Activated CD4-positive, CD25-positive, alpha-beta regulatory T cell treated with anti-CD3 and anti-CD28 coated beads, Interleukin-2, amount 50 U/mL, for 24 hours (primary cell): ENCODE data around the gene LIAS.
A peak's percentile ranks its signal among the peaks of the same experiment; 100 is the strongest.
"Not testable (repeated sequence)": the region's sequence is repeated elsewhere in the genome, so short reads cannot be mapped to it uniquely, and the experiment has no call there.

ENCODE experiments used
- ATAC-seq, 2 donors: fragments of 150-1000 bp; cut with Tn5 transposase; one replicate each; pipeline ENCODE4 v1.10.0; 2021; ENCODE audit warnings: mild to moderate bottlenecking in 1 of 2, moderate library complexity in 1 of 2

Gene LIAS

DNA sequence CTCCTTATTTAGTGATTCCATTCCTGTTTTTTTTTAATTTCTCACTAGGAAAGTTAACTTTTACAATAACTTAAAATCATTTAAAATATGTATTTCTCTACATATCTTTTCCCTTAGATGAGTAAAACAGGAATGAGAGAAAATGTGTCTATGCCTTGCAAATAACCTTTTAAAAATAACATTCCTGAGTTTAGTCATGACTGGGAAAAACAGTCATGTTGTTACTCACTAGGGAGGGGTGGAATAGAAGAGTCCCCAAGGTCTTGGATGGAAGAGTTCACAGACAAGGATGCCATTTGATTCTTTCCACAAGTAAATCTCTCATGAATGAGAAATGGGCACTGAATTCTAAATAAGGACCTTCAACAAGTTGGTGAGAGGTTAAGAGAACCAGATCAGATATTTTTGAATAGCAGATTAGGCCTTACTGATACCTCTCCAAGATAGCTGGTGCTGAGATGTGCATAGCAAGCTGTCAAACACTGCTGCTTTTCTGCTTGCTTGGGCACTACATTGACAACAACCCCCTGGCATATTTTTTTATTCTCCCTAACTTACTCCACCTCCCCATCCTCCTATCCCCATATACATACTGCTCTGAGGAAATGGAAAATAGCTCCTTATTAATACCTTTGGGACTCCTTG, 43.3 kb downstream of the LIAS start:
- ATAC-seq = no peak

DNA sequence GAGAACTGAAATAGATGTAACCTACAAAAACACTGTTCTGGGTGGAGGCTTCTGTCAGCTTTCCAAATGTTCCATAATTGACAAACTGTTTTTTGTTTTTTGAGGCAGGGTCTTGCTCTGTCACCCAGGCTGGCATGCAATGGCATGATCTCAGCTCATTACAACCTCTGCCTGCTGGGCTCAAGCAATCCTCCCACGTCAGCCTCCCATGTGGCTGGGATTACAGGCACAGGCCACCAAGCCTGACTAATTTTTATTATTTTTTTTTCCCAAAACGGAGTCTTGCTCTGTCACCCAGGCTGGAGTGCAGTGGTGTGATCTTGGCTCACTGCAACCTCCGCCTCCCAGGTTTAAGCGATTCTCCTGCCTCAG, 43.8 kb downstream of the LIAS start:
- ATAC-seq = not testable (repeated sequence)

DNA sequence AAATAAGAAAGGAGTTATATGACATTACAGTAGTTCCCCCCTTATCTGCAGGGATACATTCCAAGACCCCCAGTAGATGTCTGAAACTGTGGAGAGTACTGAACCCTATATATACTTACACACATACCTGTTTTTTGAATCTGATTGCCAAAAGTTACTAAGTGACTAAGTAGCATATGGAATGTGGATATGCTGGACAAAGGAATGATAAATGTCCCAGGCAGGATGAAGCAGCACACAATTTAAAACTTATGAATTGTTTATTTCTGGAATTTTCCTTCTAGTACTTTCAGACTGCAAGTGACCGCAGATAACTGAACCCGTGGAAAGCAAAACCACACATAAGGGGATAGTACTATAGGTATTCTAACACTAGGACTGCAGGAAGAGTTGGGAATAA, 45.7 kb downstream of the LIAS start:
- ATAC-seq = no peak

DNA sequence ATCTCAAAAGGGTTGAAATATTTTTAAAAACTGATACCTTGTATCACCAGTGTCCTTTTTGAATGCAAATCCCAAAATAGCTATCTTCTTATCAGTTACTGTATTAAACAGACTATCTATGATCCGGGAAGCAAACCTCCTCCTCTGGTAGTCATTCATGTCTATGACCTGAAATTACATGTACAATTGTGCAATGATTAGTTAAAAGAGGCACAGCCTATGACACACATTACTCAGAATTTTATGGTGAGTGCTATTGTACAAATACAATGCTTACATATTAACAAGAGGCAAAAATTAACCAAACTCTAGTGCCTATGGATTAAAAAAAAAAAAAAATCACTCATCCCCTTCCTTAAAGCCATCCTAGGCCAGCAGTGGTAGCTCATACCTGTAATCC, 46.7 kb downstream of the LIAS start:
- no peak for ATAC-seq

DNA sequence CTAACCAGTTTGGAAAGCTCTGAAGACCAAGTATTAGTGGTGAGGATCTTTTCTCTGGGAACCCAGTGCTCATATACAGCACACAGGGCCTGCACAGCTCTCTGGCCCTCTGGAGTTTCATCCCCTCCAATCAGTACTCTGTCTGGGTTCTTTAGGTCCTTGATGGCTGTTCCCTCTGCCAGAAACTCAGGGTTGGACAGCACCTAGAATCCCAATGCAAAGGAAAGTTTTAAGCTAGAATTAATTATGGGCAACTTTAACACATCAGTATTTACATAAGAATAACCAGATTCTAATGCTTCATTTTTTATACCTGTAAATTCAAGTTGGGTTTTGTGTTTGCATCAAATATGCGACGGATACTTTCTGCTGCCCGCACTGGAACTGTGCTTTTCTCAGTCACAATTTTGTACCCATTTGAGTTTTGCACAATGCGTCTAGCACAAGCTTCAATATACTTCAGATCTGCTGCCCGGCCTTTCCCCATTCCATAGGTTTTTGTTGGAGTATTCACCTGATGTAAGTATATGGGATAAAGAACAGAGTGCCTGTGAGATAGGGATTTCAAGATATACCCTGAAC, 51.6 kb downstream of the LIAS start:
- no peak for ATAC-seq

DNA sequence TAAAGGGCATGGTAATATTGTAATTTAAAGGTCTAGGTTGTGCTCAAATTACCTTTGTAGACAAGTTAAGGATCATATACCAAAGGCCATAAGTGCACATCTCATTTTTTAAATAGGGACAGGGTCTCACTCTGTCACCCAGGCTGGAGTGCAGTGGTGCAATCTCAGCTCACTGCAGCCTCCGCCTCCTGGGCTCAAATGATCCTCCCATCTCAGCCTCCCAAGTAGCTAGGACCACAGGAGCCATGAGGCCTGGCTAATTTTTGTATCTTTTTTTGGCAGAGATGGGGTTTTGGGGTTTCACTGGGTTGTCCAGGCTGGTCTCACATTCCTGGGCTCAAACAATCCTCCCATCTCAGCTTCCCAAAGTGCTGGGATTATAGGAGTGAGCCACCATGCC, 55.4 kb downstream of the LIAS start:
- ATAC-seq = not testable (repeated sequence)

DNA sequence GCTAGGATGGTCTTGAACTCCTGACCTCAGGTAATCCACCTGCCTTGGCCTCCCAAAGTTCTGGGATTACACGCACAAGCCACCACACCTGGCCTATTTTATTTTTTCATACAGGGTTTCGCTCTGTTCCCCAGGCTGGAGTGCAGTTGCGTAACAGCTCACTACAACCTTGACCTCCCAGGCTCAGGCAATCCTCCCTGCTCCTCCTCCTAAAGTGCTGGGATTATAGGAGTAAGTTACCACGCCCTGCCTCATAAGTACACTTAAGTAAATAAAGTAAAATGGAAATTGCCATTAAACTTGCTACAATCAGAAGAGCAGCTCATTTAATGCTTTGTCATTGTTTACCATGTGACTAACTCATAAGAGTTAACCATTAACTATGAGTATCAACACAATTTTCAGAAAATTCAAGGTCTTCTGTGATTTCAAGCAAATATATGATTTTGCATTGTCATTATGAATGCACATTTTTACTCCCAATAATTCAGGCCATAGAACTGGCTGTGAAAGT, 56.1 kb downstream of the LIAS start:
- ATAC-seq = no peak

DNA sequence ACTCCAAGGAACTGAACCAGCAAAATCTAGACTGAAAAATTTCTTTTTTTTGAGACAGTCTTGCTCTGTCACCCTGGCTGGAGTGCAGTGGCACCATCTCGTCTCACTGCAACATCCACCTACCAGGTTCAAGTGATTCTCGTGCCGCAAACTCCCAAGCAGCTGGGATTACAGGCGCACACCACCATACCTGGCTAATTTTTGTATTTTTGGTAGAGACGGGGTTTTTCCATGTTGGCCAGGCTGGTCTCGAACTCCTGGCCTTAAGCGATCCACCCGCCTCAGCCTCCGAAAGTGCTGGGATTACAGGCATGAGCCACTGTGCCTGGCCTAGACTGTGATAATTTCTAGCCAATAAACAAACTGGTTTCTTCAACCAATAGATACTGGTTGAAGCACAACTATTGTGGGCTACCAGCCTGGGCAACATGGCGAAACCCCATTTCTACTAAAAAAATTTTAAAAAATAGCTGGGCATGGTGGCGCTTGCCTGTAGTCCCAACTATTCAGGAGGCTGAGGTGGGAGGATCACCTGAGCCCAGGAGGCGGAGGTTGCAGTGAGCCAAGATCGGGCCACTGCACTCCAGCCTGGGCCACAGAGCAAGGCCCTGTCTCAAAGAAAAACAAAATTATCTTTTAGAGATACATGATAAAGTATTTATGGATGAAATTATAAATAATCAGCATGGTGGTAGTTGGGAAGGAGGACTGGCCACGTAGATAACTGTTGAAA, 57.0 kb downstream of the LIAS start:
- ATAC-seq = not testable (repeated sequence)

DNA sequence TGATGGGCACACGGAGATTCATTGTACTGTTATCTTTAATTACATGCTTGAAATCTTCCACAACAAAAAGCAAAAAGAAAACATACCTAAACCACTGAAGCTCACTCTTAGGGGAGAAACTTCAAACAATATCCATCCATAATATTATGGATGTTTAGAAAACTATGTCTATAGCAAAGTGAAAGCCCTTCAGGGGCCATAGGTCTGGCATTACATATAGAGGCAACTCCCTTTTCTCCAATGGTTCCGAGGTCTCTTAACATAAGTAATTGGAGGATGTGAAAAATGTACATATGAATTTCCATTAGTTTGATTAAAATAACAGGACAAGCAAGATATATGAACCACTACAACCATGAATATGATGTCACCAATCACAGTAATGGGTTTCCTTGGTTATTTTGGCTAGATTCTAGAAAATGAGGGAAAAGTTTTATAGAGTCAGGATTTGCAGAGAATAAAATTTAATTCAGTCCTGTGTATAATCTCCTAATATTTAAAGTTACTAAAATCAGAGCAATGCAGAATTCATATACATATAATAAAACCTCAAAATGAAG, 57.6 kb downstream of the LIAS start:
- ATAC-seq = no peak

DNA sequence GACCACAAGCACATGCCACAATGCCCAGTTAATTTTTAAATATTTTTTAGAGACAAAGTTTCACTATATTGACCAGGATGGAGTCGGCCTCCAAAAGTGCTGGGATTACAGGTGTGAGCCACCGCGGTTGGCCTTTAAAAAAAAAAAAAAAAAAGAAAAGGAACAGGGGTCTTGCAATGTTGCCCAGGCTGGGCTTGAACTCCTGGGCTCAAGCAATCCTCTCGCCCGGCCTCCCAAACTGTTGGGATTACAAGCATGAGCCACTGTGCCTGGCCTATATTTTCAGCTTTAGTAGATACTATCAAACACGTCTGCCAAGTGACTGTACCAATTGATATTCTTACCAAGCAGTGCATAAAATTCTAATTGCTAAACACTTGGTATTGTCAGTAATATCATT, 59.6 kb downstream of the LIAS start:
- no peak for ATAC-seq

DNA sequence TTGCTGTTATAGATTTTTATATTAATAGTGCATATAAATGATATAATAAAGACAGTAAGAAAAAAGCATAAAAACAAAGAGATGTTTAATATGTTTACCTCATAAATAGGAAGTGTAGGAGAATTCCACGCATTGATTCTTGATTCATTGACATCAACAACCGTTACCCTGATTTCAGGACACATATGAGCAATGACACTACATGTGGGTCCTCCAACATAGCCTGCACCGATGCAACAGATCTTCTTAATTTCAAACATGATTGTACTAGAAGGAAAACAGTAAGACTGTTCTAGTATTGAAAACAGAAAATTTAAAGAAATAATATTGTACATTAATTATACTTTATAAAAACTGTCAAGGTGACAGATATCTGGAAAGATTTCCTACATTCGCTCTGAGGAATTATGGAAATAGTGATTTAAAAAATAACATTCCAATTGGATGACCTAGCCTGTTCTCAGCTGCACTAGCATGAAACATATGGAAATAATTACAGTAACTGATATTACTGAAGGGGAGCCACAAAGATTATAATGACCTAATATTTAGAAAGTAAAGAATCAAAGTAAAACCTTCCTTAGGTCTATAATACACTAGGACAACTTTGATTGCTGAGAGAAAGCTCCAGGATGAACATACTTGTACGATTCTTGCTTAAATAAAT, 62.5 kb downstream of the LIAS start:
- ATAC-seq = no peak

DNA sequence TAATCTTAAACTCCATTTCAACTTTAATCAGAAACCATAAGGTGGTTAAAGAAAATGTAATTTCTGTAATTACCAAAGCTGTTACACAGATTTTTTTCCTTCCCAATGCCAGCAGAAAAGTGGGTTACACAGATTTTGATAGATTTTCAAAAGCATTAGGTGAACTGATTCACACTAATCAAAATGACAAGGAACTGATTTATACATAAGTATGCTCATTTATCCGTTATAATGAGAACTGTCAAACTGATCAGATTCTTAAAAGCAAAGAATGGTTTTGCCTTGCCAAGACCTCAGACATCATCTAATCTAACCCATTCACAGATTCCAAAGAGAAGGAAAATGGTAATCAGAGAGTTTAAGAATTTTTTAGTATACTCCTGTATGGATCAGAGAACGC, 63.2 kb downstream of the LIAS start:
- no peak for ATAC-seq

DNA sequence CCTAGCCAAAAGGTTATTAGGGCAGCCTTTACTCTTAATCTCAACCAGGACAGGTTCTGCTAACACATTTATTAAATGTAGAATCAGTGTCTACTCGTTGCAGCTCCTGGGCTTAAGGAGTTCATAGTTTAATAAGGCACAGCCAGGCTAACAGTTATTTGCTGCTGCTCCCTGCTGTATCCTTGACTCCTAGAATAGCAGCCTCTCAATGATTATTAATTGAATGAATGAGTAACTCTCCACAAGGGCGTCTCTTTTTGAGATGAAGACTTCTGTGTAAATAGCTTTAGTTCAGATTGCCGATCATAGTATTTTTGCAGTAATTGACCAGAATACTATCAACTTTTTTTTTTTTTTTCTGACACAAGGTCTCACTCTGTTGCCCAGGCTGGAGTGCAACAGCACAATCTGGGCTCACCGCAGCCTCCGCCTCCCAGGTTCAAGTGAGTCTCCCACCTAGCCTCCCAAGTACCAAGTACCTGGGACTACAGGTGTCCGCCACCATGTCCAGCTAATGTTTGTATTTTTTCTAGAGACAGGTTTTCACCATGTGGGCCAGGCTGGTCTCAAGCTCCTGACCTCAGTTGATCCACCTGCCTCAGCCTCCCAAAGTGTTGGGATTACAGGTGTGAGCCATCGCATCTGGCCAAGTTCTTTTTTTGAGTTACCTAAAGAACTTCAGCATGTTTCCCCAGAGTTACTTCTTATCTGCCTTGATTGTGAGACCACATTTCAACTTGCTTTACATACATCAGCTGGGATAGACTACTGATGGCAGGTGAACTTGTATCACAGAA, 65.5 kb downstream of the LIAS start:
- no peak for ATAC-seq

DNA sequence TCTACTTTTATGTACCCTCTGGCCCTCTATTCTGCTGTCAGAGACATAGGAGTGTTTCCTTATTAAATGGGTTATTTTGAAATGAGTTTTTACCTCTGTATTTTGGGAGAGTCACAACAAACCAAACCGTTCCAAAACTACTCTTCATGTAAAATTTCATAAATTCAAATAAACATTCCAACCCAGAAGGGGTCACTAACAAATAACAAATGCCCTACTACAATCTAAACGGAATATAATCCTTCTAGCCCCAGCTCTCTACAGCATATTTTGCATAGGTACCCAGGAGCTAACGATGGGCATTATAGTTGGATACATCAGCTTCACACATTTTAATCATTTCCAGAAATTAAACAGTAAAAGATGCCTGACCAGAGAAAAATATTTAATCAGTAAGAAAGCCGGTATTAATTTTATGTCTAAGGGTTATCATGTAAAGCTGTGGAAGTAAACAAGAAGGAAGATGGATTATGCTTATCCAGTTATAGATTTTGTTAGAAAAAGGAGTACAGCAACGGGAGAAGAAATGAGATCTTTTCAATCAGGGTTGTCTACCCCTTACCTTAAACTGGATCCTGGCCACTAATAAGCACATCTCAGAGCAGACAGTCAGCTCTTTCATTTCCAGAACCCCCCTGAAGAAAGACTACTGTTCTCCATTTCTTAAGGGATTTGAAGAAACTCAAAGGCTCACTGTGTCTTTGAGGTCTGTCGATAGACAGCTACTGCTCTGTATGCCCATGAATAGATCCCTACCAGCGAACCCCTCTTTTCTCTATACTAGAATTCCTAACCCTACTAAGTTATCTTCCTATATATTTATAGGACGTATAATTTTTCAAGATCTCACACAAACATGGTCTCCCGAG, 67.2 kb downstream of the LIAS start:
- no peak for ATAC-seq

DNA sequence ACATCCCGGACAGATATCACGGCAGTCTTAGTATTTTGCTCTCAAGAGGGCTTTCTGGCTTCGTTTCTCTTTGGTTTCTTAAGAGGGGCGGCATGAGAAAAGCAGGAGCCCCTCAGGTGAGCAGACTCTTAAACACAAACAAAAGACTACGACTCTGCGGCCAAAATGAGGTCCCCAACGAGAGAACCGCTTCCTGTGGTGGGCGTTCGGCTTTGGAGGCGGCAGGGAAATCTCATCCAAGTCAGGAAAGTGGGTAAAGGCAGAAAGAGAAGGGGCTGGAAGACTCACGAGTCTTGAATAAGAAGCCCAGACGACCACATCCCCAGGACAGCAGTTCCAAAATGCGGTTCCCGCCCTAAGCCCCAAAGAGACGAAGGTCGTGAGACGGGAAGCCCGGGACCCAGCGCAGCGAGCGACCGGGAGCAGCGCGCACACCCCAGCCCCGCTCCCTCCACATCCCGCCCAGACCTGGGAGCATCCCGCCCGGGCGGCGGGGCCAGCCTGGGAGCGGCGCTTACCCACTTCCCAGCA, 68.0 kb downstream of the LIAS start:
- ATAC-seq = no peak

DNA sequence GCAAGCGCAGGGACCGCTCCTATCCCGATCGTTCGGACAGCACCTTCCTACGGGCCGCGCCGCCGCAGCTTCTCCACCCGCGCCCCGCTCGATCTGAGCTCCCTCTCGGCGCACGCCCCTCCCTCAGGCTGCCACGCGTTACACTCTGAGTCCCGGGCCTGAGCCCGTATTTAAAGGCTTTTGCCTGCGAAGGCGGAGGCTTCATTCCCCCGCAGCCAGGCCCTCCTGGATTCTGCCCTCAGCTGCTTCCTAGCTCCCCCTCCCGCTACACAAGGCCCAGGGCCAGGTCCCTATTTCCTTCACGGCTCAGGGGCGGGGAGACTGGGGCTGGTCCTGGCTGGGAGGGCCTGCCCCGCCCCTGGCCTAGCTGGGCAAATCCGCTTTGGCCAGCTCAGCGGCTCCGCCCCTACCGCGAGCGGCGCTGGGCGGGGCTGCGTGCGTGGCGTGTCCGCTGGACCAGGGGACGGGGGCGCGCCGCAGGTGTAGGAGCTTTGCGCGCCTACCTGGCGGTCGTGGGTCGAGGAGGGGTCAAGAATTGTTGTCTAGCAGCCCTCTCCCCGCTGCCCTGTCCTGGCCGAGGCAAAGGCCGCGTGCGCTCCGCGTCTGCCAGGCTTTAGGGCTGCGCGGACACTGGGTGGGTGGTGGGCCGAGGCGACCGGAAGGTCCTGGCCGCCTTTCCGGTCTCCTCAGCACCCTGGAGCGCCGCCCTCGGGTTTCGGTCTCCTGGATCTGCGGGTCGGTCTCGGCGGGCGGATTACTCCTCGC, 68.6 kb downstream of the LIAS start, which contains the start of gene UGDH:
TSS of gene UGDH (minus strand) at position 144 of the 765 bp plus-strand sequence. CDS start 5,927 bp downstream, outside the sequence.
- peak; percentile 99 for ATAC-seq

DNA sequence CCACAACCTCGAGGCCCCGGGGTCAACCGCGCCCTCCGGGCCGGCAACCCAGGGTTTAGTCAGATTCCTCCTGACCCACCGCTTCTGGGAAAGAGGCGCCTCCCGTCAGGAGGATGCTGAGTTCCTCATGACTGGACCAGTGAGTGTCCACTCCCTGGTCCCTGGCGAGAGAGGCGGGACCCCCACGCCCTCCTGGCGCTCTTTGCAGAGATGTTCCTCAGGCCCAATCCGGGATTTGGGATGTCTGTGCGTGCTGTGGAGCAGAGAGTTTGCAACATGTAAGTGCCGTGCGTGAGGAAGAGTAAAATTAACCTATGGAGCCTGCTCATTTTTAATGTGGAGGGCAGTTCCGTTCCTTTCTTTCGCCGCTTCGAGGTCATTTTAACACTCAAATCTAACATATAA, 69.2 kb downstream of the LIAS start:
- no peak for ATAC-seq
